K562 (cell line): ENCODE results near the gene PCID2. TPM values are rescaled to one million over a fixed set of nuclear protein-coding genes. Genes with fewer than 3 reads are reported as not detected.

Experiments
- ATAC-seq: fragments of 200-7000 bp; cut with Tn5 transposase; 3 replicates; pipeline ENCODE4 v1.9.1; 2020; ENCODE audit warnings: moderate library complexity
- BruUV-seq: library from RNA; stranded (reverse); fragments of 400-500 nt; replicated peaks from 2 replicates; lab custom pipeline; 2021; lab: Mats Ljungman, UMichigan
- CTCF ChIA-PET: fragments of 300-600 bp; formaldehyde crosslinking; extraction: SDS; loops from one replicate; lab custom pipeline; 2021; ENCODE audit warnings: low intra/inter-chr PET ratio; lab: Yijun Ruan, JAX
- POLR2A ChIA-PET: fragments of 300-600, 350-650 bp; sonication (Branson Sonifier 250); formaldehyde crosslinking; extraction: SDS; loops from one replicate; lab custom pipeline; 2021; ENCODE audit warnings: antibody characterized with exemption, inconsistent platforms; lab: Yijun Ruan, JAX
- DNase-seq, 4 experiments: peaks; one replicate each; pipeline versions ENCODE4 v3.0.0 to v3.0.0-alpha.2; 2011 to 2018; ENCODE audit warnings: low spot score in 3 of 4, mixed read lengths in 3 of 4; ENCODE audit errors: extremely low read depth in 1 of 4
- FAIRE-seq: peaks from 2 replicates; lab custom pipeline; 2011; peaks lifted over from hg19 to GRCh38; lab: Jason Lieb, UNC
- H2AFZ ChIP-seq: 2 replicates; pipeline ENCODE4 v1.6.0; 2011; ENCODE audit warnings: low read depth, low read length, control low read depth, inconsistent platforms
- H3K27ac ChIP-seq: fragments of 200-600 bp; 3 replicates; pipeline ENCODE4 v1.8.0; 2011; ENCODE audit warnings: low read depth, mild to moderate bottlenecking, control low read depth, inconsistent platforms, low read length, moderate library complexity, mixed read lengths; ENCODE audit errors: extremely low read depth
- H3K27me3 ChIP-seq, 2 experiments: fragments of 300-600 bp in 1 of 2; 2 replicates in 1 of 2; 3 replicates in 1 of 2; pipeline versions ENCODE4 v1.6.0 to v1.8.0; 2011; ENCODE audit warnings: inconsistent platforms in 2 of 2, low read length in 2 of 2, mild to moderate bottlenecking in 1 of 2, mixed read lengths in 1 of 2, moderate library complexity in 1 of 2; ENCODE audit not compliant: control insufficient read depth in 2 of 2, insufficient read depth in 2 of 2
- H3K36me3 ChIP-seq: fragments of 300-600 bp; 3 replicates; pipeline ENCODE4 v1.8.0; 2011; ENCODE audit warnings: mild to moderate bottlenecking, low read length, inconsistent platforms; ENCODE audit not compliant: control insufficient read depth, insufficient read depth
- H3K4me1 ChIP-seq, 2 experiments: fragments of 200-600 bp in 1 of 2; replicated peaks in 1 of 2; 2 replicates in 1 of 2; 3 replicates in 1 of 2; pipeline versions ENCODE4 v1.5.1 to v1.8.0; 2011; ENCODE audit warnings: inconsistent platforms in 2 of 2, low read length in 2 of 2, mild to moderate bottlenecking in 1 of 2, mixed read lengths in 1 of 2, moderate library complexity in 1 of 2; ENCODE audit not compliant: control insufficient read depth in 2 of 2, insufficient read depth in 2 of 2
- H3K4me2 ChIP-seq: 2 replicates; pipeline ENCODE4 v1.6.1; 2011; ENCODE audit warnings: low read length, control low read depth, inconsistent platforms, mixed read lengths; ENCODE audit not compliant: insufficient read depth
- H3K4me3 ChIP-seq: fragments of 200-600 bp; sonication (generic), shearing (Covaris generic); 2 replicates; pipeline ENCODE4 v1.5.1; 2016; ENCODE audit warnings: control low read depth, inconsistent platforms
- H3K79me2 ChIP-seq: fragments of 200-600 bp; 3 replicates; pipeline ENCODE4 v1.8.0; 2011; ENCODE audit warnings: low read length, inconsistent platforms; ENCODE audit not compliant: control insufficient read depth, insufficient read depth
- H3K9ac ChIP-seq, 2 experiments: 2 replicates each; pipeline versions ENCODE4 v1.6.0 to v1.6.1; 2011; ENCODE audit warnings: low read depth in 2 of 2, low read length in 2 of 2, control low read depth in 1 of 2, inconsistent platforms in 1 of 2, mild to moderate bottlenecking in 1 of 2, mixed read lengths in 1 of 2; ENCODE audit not compliant: insufficient read depth in 1 of 2
- H3K9me1 ChIP-seq: one replicate; pipeline ENCODE4 v1.6.0; 2011; ENCODE audit warnings: inconsistent platforms, mild to moderate bottlenecking, low read length, moderate library complexity; ENCODE audit not compliant: control insufficient read depth, insufficient read depth
- H3K9me3 ChIP-seq: replicated peaks from 2 replicates; pipeline ENCODE4 v1.5.1; 2011; ENCODE audit warnings: low read depth, low read length, inconsistent platforms; ENCODE audit not compliant: control insufficient read depth, insufficient read depth
- H4K20me1 ChIP-seq: replicated peaks from 2 replicates; pipeline ENCODE4 v1.6.1; 2011; ENCODE audit warnings: low read length, inconsistent platforms, mixed read lengths; ENCODE audit not compliant: control insufficient read depth, insufficient read depth
- ASH1L ChIP-seq: fragments of 450-650 bp; IDR thresholded peaks from 2 replicates; pipeline ENCODE4 v1.6.1; 2018; ENCODE audit warnings: borderline replicate concordance, mild to moderate bottlenecking, low read depth; ENCODE audit not compliant: partially characterized antibody
- CREB1 ChIP-seq, 2 experiments: sonication (generic) in 1 of 2; formaldehyde crosslinking in 1 of 2; IDR thresholded peaks; 2 replicates each; pipeline versions ENCODE4 v1.6.1 to v1.8.0; 2012 to 2022; ENCODE audit warnings: inconsistent platforms in 1 of 2, mild to moderate bottlenecking in 1 of 2, missing genetic modification reagents in 1 of 2, moderate library complexity in 1 of 2
- E2F3 ChIP-seq: fragments of 250-450 bp; sonication (Bioruptor Pico); IDR thresholded peaks from 2 replicates; pipeline ENCODE4 v1.4.0; 2020; ENCODE audit warnings: mild to moderate bottlenecking
- KLF16 ChIP-seq: IDR thresholded peaks from 2 replicates; pipeline ENCODE4 v1.6.1; 2016; ENCODE audit warnings: antibody characterized with exemption
- MIER1 ChIP-seq: fragments of 450-650 bp; IDR thresholded peaks from 2 replicates; pipeline ENCODE4 v1.6.1; 2016; ENCODE audit warnings: antibody characterized with exemption, mild to moderate bottlenecking, low read depth
- NCOA4 ChIP-seq: fragments of 450-650 bp; IDR thresholded peaks from 2 replicates; pipeline ENCODE4 v1.6.1; 2018; ENCODE audit warnings: mild to moderate bottlenecking; ENCODE audit not compliant: partially characterized antibody
- NFIC ChIP-seq: fragments of 450-650 bp; IDR thresholded peaks from 2 replicates; pipeline ENCODE4 v1.6.1; 2017; ENCODE audit warnings: mild to moderate bottlenecking, inconsistent platforms
- NFIX ChIP-seq: fragments of 250-450 bp; sonication (Bioruptor Pico); IDR thresholded peaks from 2 replicates; pipeline ENCODE4 v1.4.0; 2020; ENCODE audit warnings: low read depth, mild to moderate bottlenecking, moderate library complexity
- SIRT6 ChIP-seq: IDR thresholded peaks from one replicate; pipeline ENCODE4 v1.6.1; 2012; ENCODE audit warnings: low read depth, mild to moderate bottlenecking, control low read depth, inconsistent platforms, low read length, moderate library complexity
- ZNF444 ChIP-seq: fragments of 250-450 bp; sonication (Bioruptor Pico); IDR thresholded peaks from 2 replicates; pipeline ENCODE4 v1.4.0; 2020; ENCODE audit warnings: mild to moderate bottlenecking, moderate library complexity
- WGBS: fragments of 100-300 bp; shearing (Covaris generic); methylation state at CpG from one replicate; pipeline ENCODE4 v1.1.6; 2016; ENCODE audit warnings: low coverage, mixed read lengths; ENCODE audit not compliant: insufficient coverage; ENCODE audit errors: missing lambda C conversion rate; 5-methylcytosine and 5-hydroxymethylcytosine counted together
- in situ Hi-C: fragments of 300-500 bp; cut with MboI; formaldehyde crosslinking; loops from 4 replicates; pipeline ENCODE4 v1.15.0; 2018; ENCODE audit warnings: inconsistent platforms, mixed read lengths
- intact Hi-C: fragments of 100-400 bp; cut with micrococcal nuclease; formaldehyde crosslinking; loops from 2 replicates; pipeline ENCODE4 v1.14.2; 2022
- polyA plus RNA-seq, 8 experiments: library from polyadenylated mRNA; depleted of rRNA in 4 of 8; stranded (reverse) in 5 of 8; unstranded in 3 of 8; fragments of >200 nt; fragmentation: Nextera tagmentation in 2 of 8; fragmentation: Illumina TruSeq in 1 of 8; extraction: Ambion mirVana in 2 of 8; extraction: Trizol in 1 of 8; gene quantifications; 2 replicates each; pipeline versions ENCODE4 v1.2.1 to v1.2.3, GENCODE V29; 2011 to 2014; ENCODE audit warnings: inconsistent platforms in 1 of 8, missing spikeins in 1 of 8
- total RNA-seq, 7 experiments: library from RNA; depleted of rRNA in 6 of 7; stranded (reverse); fragments of >200 nt in 6 of 7; fragmentation: Illumina TruSeq in 2 of 7; extraction: Trizol in 2 of 7; gene quantifications; 2 replicates each; pipeline versions ENCODE4 v1.2.1 to v1.2.3, GENCODE V29; 2011 to 2021; ENCODE audit warnings: low replicate concordance in 1 of 7

PCID2 gene
- total and polyA plus RNA-seq, 9 of the 15 experiments (the other 6 are each of a cell fraction or from before 2014, with no cell fraction given): 39.6 to 117 (median 59.6) TPM

DNA sequence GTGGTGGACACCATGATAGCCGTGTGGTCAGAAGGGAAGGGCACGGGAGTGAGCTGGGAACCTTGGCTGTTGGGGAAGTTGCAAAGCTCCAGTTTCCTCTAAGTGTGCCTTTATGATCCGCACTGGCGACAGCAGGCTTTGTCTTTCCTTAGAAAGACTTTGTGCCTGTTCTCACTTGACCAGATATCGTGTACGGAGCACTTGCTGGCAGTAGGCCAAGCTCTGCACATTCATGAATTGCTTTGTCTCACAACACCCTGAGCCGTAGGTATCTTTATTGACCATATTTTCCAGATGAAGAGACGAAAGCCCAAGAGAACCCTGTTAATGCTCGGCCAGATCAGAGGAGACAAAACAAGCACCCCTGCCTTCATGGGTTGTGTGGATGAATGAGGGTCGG lies 16.0 kb upstream of the PCID2 start:
- no peak for TF ChIP-seq E2F3 (CRISPR knock-in tag)
- no peak for TF ChIP-seq SIRT6
- TF ChIP-seq ASH1L: no peak
- TF ChIP-seq NFIX (CRISPR knock-in tag): peak; percentile 5; the same call in 1 of the 2 replicates
- TF ChIP-seq KLF16: no peak
- no peak for TF ChIP-seq NCOA4
- TF ChIP-seq ZNF444 (CRISPR knock-in tag): no peak
- TF ChIP-seq MIER1: no peak
- no peak for TF ChIP-seq CREB1 (IDR thresholded peaks at IDR 0.05)
- no peak for TF ChIP-seq CREB1 (CRISPR knock-in tag; IDR thresholded peaks at IDR 0.05)
- TF ChIP-seq NFIC: peak; percentile 87
- TF ChIP-seq, all 486 proteins: peak for 2
- Histone ChIP-seq H3K4me2 (no peak overlapping the region), H3K4me1 (peaks cover 18 to 19% of the 10 kb centered on the region in 2 experiments), H3K79me2 (peaks cover 59% of the 10 kb centered on the region), H3K9me3 (no peaks in the 10 kb centered on the region), H3K9me1 (peaks cover 7% of the 10 kb centered on the region), H3K36me3 (peaks cover 88% of the 10 kb centered on the region), H3K27ac (no peak overlapping the region), H3K4me3 (no peak overlapping the region), H4K20me1 (peaks cover 10% of the 10 kb centered on the region), H3K27me3 (no peaks in the 10 kb centered on the region), H2AFZ (no peak overlapping the region), H3K9ac (no peak overlapping the region)
- 68% methylated on average over 8 of the region's 10 CpGs for WGBS
- no peak for DNase-seq
- in situ Hi-C loops: no loop called here
- no peak for FAIRE-seq
- BruUV-seq: no TSS peak
- ChIA-PET POLR2A (interaction anchor here (0.9 kb wide), 1 partner anchor 11 kb away, joined by 3 read pairs; no protein-coding TSS in a partner anchor), CTCF (no interaction called here)
- intact Hi-C loops: no loop called here
- no peak for ATAC-seq
